Measurements from ENCODE around the gene FAM169A.
"Not testable (repeated sequence)": the region's sequence is repeated elsewhere in the genome, so short reads cannot be mapped to it uniquely, and the experiment has no call there.

Gene FAM169A

DNA sequence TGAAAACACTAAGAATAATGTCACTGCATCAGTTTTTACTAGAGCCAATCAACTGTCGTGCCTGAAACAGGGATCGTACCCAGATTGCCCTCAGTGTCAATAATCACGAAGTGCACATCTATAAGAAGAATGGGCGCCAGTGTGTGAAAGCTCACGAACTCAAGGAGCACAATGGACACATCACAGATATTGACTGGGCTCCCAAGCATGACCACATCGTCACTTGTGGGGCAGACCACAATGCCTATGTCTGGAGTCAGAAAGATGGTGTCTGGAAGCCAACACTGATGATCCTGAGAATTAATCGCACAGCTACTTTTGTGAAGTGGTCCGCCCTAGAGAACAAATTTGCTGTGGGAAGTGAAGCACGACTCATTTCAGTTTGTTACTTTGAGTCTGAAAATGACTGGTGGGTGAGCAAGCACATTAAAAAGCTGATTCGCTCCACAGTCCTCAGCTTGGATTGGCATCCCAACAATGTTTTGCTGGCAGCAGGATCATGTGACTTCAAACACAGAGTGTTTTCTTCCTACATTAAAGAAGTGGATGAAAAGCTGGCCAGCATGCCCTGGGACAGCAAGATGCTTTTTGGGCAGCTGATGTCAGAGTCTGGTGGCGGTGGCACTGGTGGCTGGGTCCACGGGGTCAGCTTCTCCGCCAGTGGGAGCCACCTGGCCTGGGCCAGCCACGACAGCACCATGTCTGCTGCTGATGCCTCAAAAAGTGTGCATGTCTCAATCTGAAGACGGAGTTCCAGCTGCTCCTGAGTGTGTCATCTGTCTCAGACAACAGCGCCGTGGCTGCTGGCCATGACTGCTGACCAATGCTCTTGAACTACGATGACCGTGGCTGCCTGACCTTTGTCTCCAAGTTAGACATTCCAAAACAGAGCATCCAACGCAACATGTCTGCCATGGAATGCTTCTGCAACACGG lies 66.9 kb downstream of the FAM169A start:
- DNase-seq, result no peak

DNA sequence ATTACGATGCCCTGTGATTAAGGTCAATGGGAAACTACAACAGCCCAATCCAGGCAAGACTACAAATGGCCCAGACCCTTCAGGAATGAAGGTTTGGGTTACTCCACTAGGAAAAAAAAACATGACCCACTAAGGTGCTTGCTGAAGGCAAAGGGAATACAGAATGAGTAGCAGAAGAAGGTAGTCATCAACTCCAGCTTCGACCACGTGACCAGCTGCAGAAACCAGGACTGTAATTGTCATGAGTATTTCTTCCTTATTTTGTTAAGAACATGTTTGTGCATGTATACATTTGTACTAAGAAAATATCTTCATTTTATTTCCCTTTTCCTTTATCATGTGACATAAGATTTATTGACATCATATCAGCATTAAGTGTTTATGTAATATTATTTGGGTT lies 74.5 kb downstream of the FAM169A start:
- DNase-seq, result not testable (repeated sequence)

DNA sequence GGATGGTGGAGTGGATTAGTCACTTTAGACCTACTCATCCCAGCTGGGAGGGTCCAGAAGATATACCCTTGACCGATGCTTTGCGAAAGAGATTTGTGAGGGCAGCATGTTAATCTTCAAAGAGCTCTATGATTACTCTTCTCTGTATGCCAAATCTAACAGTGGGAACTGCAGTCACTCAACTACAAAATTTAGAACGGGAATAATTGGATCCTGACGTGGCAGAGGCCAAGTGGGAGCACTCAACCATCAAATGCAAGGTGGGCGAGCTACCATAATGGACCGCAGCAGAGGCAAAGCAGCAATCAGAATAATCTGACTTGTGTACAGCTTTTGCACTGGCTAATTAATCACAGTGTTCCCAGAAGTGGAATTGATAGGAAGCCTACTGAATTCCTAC lies 78.8 kb downstream of the FAM169A start:
- DNase-seq, result no peak

DNA sequence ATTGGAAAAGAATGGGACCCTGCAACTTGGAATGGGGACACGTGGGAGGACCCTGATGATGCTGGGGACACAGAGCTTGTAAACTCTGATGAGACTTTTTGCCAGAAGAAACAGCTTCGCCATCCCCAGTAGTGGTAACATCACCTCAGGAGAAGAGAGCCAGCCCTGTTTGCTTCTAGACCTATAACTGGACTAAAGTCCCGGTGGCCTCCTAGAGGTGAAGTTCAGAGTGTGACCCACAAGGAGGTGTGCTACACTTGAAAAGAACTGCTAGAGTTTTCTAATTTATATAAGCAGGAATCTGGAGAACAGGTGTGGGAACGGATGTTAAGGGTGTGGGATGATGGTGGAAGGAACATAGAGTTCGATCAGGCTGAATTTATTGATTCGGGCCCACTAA lies 79.3 kb downstream of the FAM169A start:
- DNase-seq, result no peak

DNA sequence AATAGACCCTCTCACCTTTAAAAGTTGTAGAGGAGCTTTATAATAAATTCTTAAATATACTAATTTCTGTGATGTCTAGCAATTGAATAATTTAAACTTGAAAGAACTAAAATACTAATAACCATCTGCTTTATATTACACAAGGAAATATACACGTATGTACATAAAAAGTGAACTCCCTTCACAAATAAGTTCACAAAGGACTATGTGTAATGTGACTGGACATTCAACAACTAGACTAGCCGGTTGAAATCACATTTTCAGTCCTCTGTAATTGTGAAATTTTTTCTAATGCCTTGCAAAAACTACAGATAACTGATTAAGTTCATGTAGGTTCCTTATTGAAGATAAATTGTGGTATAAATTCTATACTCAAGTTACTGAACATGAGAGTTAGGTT lies 87.6 kb downstream of the FAM169A start:
- no peak for DNase-seq

DNA sequence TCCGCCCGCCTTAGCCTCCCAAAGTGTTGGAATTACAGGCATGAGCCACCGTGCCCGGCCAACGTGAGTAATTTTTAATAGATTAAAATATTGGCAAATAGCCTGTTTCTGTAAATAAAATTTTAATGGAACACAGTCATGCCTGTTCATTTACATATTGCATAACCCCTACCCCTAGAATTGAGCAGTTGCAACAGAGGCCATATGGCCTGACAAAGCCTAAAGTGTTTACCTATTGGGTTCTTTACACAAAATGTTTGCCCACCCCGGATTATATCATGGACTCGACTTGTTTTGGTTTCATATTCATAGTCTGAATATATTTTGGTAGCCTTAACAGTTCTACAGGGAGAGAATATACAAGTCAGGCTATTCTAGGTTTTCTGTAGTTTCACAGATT lies 93.8 kb downstream of the FAM169A start:
- DNase-seq, result peak; percentile 2 to 8

DNA sequence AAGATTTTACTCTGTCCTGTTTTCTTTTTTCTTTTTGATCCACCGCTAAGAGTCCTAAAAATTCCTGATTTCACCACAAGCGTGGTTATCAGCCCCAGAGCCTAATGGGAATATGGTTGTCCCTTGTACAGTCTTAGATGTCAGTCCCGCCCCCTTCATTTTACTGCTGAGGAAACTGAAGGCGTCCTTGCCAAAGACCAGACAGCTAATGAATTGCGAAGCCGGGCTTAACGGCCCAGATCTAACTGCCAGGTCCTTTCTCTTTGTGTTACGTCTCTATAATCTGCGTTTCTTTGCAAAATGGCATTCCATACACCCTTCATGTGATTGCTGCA lies 98.6 kb downstream of the FAM169A start:
- DNase-seq, result peak; percentile 67 to 79

DNA sequence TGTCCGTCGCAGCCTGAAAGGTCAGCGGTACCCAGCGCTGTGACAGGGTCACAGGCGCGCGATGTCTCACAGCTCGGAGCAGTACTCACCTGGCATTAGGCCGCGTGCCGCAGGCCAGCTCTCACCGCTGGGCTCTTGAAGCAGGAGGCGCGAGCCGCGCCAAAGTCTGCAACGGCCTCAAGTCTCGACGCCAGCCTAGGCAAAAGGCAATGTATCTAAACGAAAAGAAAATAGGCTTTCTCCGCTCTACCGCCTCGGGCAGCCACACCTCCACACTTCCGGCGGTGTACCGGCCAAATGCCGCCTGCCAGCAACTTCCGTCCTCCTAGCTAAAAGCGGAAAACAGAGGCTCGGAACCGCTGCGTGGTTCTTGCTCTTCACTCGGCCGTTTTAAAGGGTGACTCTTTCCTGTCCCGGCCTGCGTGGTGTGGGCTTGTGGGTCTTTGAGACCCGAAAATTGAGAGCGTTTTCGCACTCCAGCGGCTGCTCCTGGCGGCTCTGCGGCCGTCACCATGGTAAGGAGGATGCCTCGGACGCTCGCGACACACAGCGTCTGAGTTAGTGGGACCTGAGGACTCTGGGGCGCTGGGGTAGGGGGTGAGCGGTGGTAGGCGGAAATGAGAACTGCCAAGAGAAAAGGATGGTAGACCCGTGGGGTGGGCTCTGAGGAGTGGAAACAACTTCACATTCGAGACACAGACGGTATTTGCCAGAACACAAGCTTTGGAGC lies 99.2 kb downstream of the FAM169A start, which contains the start of the genes GFM2 and NSA2:
Gene GFM2, minus strand, starts transcription at position 269 of the 730 bp plus-strand sequence. CDS start 3,375 bp downstream, outside the sequence.
Gene NSA2, plus strand, starts transcription at position 401 of the 730 bp plus-strand sequence. Its CDS starts 112 bp downstream, at position 513.
- DNase-seq, result peak; percentile 91 to 98

DNA sequence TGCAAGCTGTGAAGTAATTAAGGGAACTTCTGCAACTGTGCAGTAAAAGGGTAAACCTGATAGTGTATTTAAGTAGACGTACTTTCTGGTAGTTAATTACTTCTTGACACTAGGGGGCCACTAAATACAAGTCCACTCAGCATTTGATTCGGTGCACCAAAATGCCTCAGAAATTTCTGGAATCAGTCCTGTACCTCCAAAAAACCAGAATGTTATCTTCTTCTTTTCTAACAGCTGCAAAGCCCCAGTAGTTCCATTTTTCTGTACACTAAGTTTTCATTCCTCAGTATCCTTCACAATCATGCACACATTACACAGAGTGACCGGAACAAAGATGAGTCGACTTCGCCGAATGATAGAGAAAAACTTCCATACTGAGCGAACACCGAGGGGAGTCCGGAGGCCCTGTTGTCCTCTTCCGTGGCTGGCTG lies 99.8 kb downstream of the FAM169A start:
- peak; percentile 44 to 69 for DNase-seq

DNA sequence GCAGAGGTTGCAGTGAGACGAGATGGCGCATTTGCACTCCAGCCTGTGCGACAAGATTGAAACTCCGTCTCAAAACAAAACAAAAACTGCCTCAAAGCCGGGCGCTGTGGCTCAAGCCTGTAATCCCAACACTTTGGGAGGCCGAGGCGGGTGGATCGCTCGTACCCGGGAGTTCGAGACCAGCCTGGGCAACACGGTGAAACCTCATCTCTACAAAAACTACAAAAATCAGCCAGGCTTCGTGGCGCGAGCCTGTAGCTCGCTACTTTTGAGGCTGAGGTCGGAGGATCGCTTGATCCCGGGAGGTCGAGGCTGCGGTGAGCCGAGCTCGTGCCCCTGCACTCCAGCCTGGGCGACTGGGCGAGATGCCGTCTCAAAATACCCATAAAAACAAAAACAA lies 100.3 kb downstream of the FAM169A start:
- DNase-seq, result no peak

DNA sequence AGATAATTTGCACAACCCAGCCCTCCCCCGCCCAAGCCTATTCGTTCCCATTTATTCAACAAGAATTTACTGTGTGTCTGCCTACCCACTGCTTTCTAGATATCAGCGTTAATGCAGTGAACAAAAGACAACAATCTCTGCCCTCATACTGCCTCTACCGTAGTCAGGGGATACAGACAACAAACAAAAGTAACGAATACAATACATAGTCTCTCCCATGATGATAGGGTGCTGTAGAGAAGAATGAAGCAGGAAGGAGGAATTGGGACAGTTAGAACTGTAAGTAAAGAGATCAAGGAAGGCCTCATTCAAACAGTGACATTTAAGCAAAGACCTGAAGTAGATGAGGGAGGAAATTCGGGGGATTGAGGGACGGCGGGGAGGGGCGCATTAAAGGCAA lies 101.0 kb downstream of the FAM169A start:
- DNase-seq, result no peak

DNA sequence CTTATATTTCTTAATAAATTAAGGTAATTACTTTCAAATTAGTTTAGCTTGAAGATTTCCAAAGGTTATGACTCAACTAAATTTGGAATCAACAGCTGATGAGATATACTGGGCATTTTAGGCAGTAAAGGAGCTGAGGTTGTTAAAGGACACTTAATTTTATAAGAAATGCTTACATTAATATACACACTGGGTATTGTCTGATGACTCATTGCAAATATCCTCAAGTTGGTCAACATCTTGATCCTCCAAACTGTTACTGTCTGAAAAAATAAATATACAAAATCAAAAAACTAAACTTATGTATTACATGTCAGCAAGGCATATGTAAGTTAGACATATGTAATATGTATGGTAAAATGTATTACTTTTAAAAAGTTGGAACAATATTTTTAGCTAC lies 102.7 kb downstream of the FAM169A start:
- no peak for DNase-seq

DNA sequence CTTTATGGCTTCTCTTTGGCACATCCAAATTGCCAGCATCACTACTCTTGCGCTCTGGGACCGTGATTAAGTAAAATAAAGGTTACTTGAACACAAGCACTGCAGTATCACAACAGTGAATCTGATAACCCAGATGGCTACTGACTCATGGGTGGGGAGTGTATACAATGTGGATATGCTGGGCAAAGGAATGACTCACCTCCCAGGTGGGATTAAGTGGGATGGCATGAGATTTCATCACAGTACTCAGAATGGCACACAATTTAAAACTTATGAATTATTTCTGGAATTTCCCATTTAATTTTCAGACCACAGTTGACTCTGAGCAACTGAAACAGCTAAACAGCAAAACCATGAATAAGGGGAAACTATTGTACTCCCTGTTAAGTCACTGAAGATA lies 103.6 kb downstream of the FAM169A start:
- DNase-seq, result no peak

DNA sequence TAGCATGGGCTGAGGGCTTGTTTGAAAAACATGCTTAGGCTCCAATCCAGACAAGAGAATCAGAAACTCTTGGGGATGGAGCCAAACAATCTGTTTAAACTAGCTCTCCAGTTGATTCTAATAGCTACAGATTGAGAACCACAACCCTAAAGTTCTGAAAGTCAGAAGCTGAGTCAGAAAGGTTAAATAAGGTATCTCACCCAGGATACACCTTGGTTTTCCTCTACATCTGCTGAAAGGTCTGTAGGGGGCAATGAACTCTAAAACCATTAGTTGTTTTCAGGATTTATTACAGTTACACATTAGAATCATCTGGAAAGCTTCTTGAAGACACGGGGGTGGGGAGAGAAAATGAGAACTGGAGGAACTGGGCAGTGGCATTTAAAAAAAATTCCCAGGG lies 104.9 kb downstream of the FAM169A start:
- DNase-seq, result no peak

DNA sequence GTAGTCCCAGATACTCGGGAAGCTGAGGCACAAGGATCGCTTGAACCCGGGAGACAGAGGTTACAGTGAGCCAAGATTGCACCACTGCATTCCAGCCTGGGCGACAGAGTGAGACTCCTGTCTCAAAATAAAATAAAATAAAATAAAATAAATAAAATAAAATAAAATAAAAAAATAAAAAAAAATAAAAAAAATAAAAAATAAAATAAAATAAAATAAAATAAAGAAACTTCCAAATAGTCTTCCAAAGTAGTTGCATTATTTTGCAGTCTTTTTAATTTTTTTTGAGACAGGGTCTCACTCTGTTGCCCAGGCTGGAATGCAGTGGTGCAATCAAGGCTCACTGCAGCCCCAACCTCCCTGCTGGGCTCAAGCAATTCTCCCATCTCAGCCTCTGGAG lies 117.4 kb downstream of the FAM169A start:
- not testable (repeated sequence) for DNase-seq

DNA sequence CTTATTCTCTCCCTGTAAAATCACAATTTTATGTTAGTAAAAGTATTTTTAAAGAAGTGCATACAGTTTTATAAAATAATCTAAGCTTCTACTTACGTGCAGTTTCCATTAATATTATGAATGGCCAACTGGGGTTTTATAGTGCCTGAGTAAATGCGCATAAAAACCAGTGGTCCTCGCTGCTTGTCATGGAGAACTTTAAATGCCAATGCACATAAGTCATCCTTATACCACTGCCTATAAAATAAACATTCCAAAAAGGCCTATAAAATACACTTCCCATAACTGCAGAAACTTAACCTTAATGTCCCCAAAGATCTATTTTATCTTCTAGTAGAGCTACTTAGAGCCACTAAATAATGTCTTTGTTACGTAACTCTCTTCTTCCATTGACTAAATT lies 127.8 kb downstream of the FAM169A start:
- DNase-seq, result no peak

DNA sequence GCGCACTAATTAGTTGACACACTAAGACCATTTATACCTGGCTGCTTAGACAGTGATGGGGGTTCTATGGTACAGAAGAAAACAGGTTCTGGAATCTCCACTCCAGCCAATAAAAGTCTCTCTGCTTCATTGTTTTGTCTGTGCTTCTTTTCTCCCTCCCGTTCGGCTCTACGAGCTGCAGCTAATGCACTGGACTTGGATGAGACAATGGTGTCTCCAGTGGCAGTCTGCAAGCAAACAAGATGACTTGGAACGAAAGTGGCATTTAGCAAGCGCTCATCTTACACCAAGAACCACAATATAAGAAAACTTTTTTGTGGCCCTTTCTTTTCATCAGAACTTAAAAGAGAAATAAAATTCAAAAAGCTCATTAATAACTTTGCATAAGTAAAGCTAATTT lies 129.4 kb downstream of the FAM169A start:
- no peak for DNase-seq

All from inflammatory macrophage treated with lipopolysaccharide for 1 hour (primary cell).